HG02885 (cell line): ENCODE data around the gene C21orf58.

Experiments used
- ATAC-seq: cut with Tn5 transposase; IDR thresholded peaks from one replicate; pipeline ENCODE4 v1.9.1; 2021; ENCODE audit warnings: mild to moderate bottlenecking; ENCODE audit not compliant: unreplicated experiment, poor library complexity

Gene C21orf58

GRCh38 chr21:46299167-46299566 lies 24.5 kb downstream of the C21orf58 start:
- ATAC-seq: no peak

GRCh38 chr21:46297338-46298271 lies 26.1 kb downstream of the C21orf58 start:
- no peak for ATAC-seq

- ATAC-seq: no peak
These were observed 27.5 kb downstream of the C21orf58 start for GRCh38 chr21:46295996-46296752.

- no peak for ATAC-seq
These were observed 28.4 kb downstream of the C21orf58 start for GRCh38 chr21:46295177-46295770.

GRCh38 chr21:46294647-46295176 lies 29.0 kb downstream of the C21orf58 start:
- ATAC-seq: no peak

- ATAC-seq: no peak
These were observed 32.1 kb downstream of the C21orf58 start for GRCh38 chr21:46291561-46291960.

GRCh38 chr21:46289655-46290179 lies 34.0 kb downstream of the C21orf58 start:
- ATAC-seq: no peak

GRCh38 chr21:46287541-46287940 lies 36.1 kb downstream of the C21orf58 start:
- no peak for ATAC-seq

- ATAC-seq: no peak
These were observed 37.0 kb downstream of the C21orf58 start for GRCh38 chr21:46286648-46287002.

GRCh38 chr21:46285761-46286647 lies 37.7 kb downstream of the C21orf58 start, which contains the start of gene YBEY:
Gene YBEY, plus strand, starts transcription at chr21:46286342. Its CDS starts 572 bp downstream, at chr21:46286914.
- ATAC-seq: peak; percentile 87

GRCh38 chr21:46285206-46285661 lies 38.4 kb downstream of the C21orf58 start, which contains the start of gene MCM3AP:
Gene MCM3AP, minus strand, starts transcription at chr21:46285611. Its CDS starts 325 bp downstream, at chr21:46285286.
- ATAC-seq: no peak

- no peak for ATAC-seq
These were observed 38.9 kb downstream of the C21orf58 start for GRCh38 chr21:46284733-46285132.

- no peak for ATAC-seq
These were observed 39.5 kb downstream of the C21orf58 start for GRCh38 chr21:46284077-46284644.

- ATAC-seq: no peak
These were observed 48.8 kb downstream of the C21orf58 start for GRCh38 chr21:46274797-46275390.

GRCh38 chr21:46273341-46273740 lies 50.3 kb downstream of the C21orf58 start:
- ATAC-seq: no peak

- ATAC-seq: no peak
These were observed 54.2 kb downstream of the C21orf58 start for GRCh38 chr21:46269466-46269865.

GRCh38 chr21:46268371-46268770 lies 55.3 kb downstream of the C21orf58 start:
- ATAC-seq: no peak

GRCh38 chr21:46266946-46267345 lies 56.7 kb downstream of the C21orf58 start:
- ATAC-seq: no peak
